Measurements from ENCODE around the gene PRICKLE3.
"Not testable (repeated sequence)": the region's sequence is repeated elsewhere in the genome, so short reads cannot be mapped to it uniquely, and the experiment has no call there.

The PRICKLE3 gene

DNA sequence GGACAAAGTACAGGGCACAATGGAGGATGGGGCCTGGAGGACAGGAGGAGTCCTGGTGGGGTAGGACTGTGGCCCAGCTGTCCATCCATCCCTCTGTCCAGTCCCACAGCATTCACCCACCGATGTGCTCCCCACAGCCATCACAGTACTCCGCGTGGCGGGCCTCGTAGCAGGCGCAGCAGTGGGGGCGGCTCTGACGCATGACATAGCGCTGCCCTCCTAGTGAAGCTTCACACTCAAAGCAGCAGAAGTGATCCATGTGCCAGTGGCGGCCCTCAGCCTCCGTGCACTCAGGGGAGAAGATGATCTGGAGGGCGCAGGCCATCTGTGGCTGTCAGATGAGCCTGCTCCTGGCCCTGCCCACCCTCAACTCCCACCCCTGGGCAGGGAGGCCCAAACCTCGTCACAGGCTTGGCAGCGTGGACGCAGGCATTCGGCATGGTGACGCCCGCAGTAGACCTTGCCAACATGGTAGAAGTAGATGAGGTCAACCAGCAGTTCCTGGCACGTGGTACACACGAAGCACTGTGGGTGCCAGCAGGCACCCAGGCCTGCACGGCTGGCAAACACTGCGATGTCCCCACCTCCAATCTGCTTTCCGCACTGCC is 8.2 kb downstream of the PRICKLE3 start:
- no peak for DNase-seq

DNA sequence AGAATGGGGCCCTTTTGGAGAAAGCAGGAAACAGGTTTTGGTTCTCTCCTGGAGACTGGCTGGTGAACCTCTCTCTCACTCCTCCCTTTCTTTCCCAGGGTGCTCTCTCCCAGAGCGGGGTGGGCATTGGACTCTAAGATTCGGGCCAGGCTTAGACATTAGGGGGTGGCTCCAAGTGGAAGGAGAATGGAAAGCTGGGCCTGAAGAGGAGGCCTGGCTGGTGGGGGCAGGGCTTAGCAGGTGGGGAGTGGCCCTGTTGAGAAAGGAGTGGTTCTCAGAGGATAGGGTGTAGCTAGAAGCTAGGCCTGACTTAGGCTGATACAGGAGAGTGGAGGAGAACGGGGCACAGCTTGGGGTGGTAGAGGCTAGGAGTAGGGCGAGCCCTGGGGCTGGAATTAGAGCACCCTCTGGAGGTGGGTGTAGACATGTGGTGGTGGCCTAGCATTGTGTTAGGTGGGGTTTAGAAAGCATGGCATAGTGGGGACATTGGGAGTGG is 8.8 kb downstream of the PRICKLE3 start:
- no peak for DNase-seq

DNA sequence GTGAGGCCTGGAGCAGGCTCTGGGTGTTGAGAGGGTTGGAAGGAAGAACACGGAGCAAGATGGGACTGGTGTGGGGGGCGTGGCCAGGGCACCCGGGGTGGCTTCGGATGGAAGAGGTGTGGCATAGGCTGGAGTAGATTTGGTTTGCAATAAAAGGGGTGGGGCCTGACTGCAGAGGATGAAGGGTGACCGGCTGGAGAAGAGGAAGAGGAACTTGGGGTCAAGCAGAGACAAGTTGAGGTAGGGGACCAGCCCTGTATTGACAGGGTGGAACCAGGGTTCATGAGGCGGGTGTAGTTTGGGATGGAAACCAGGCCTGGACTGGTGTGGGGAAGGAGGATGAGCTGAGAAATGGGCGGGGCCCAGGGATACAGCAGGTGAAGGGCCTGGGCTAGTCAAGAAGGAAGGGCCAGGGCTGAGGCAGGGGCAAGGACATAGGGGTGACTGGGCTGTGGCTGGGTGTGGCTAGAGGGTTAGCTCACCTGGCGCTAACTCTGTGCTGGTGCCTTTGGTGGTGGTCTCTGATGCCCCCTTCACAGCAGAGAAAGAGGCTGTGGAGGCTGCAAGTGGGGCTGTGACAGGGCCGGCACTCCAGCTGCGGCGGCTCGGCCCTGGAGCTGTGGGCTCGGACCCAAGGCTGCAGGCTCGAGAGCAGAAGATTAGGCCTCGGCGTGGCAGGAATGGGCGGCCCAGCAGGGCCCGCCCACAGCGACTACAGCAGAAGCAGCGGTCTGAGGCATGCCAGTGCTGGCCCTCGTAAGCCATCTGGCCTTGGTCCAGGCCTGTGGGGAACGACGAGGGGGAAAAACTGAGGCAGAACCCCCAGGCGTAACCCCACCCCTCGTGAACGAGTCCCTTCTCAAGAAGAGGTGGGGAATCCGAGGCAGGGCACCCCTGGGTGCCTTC is 9.5 kb downstream of the PRICKLE3 start:
- no peak for DNase-seq

DNA sequence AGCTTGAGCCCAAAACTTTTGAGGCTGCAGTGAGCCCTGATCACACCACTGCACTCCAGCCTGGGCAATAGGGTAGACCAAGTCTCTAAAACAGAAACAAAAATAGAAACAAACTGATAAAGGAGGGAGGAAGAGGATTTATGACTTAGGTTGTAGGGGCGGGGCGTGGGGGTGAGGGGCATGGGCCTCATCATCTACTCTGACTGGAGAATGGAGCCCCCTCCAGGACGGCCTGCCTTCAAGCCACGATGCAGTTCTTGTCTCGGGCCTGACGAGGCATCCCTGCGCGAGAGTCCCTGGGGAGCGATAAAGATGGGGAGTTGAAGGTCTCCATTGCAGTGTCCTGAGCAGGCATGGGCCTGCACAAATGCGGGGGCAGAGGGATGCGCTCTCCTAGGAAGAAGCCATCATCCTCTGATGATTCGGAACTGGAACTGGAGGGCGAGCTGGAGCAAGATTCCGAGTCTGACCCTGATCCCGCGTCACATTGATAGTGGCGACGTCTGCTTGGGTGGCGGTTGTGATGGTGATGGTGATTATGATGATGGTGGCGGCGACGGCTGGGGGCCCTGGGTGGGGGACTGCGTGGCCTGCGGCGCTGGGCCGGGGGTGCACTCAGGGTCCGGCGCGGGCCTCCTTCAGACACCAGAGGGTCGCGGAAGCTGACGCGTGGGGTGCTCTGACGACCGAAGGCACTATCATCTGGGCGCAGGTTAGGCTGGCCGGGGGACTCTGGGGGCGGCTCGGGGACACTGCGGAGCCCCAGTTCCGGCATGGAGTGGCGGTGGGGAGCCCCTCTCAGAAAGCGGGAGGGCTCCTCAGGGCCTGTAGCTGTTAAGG is 10.5 kb downstream of the PRICKLE3 start:
- DNase-seq, result no peak

DNA sequence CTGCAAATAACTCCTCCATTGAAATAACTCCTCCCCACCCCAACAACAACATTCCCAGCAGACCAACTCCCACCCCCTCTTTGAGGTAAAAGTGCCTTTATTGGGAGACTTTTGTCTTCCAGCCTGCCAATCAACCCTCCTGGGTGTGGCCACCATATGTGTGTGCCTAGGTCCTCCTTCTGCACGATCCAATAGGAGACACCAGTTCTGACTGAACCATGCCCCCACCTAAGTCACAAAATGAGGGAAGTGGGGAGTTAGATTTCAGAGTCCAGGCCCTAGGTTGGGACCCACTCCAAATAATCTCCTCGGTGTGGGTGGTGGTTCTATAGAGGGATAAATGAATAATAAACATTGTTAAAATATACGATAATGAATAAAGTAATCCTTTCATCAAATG is 11.4 kb downstream of the PRICKLE3 start:
- no peak for DNase-seq

DNA sequence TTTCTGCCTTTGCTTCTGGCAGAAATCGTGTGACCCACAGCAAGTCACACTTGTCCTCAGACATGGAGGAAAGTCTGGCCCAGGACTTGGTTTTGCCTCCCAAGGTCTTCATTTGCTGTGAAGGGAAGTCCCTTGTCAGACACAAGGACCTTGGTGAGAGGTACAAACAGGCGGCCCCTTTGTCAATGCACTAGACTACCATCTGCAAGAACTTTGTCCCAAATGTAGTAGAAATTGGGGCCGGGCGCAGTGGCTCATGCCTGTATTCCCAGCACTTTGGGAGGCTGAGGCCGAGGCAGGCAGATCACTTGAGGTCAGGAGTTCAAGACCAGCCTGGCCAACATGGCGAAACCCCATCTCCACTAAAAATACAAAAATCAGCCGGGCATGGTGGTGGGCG is 12.6 kb downstream of the PRICKLE3 start:
- DNase-seq, result not testable (repeated sequence)

DNA sequence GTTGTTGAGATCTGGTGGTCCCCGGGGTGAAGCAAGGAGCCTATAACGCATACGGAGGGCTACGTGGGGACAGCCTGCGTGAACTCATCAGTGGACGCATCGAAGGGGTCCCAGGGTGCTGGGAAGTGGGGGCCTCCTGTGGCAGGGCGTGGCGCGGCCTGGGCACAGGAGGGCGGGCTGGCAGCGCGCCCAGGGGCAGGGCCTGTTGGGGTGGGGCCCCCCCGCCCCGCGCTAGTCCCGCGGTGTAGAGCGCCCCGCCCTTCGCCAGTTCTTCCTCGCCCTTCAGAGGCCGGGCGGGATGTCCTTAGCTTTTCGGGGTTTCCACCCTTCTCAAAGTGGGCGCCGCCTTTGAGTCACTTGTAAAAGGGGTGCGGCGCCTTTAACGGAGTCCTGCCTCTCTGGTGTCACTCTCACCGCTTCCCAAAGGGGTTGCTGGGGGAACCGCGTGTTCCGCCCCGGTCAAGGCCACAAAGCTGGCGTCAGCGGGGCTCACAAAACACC is 13.8 kb downstream of the PRICKLE3 start:
- DNase-seq, result peak in 2 of 4 experiments; percentile 3 to 43

DNA sequence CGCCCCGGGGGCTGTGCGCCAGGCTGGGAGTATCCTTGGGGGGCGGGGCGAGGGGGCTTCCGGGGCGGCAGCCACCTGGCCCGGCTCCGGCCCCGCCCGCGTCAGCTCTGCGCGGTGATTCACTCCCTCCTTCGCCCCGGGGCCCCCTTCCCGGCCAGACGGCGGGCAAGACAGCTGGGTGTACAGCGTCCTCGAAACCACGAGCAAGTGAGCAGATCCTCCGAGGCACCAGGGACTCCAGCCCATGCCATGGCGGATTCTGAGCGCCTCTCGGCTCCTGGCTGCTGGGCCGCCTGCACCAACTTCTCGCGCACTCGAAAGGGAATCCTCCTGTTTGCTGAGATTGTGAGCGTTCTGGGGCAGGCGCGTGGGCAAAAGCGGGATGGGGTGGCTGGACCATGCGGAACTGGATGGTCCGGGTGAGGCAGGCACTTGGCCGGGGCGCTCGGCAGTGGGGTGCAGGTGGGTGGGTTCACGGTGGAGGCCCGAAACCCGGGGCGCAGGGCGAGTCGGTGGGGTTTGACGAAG is 14.4 kb downstream of the PRICKLE3 start, which contains the start of gene PLP2:
PLP2 (plus strand) TSS at position 147 of the 528 bp plus-strand sequence; CDS start at position 250, 103 bp downstream.
- DNase-seq, result peak; percentile 4 to 44 (median 18)

DNA sequence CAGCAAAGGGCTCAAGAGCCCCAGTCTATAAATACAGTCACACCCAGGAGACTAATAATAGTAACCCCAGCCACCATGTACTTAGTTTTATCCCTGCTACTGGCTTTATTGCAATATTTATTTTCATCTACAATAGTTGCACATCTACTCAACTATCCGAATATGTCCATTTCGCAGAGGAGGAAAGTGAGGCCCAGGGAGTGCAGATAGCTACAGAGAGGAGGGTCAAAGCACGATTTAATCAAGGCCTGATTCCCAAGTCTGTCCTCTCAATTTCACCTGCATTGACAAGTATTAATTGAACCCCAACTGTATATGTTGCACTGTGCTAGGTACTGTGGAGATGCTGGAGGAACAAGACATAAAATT is 18.4 kb downstream of the PRICKLE3 start:
- DNase-seq, result no peak

DNA sequence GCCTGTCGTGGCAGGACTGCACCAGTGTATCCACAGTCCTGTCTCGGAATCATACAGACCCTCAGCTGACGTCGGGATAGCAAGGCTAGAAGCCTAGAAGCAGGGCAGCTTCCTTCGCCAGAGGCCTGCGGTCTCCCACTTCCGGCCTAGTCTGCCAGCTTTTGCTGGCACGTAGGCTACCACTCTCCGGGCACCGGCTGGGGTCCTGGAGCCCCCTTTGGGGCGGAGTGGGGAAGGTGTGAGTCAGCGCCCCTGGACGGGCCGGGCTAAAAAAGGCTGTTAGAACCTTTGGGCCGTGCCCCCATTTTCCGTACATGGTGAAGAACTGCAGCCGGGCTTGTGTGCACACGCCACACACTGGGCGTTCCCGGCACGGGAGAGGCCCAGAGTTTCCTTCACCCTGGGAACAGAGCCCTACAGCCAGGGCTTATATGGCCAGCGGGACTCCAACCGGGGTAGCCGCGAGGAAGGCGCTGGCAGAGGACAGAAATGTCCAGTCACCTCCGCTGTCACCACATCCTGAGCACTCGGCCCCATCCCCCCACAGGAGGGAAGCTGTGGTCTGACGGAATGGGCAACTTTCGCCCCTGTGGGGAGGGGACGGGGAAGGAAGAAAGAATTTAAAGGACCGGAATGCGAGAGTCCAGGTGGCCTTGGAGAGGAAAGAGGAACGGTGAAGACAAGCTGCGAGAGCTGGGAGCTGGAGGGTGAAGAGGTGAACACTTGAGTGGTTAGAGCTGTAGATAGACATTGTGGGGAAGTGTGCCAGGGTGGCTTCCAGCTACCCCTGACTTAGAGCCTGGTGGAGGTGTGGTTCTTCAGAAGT is 19.0 kb downstream of the PRICKLE3 start:
- DNase-seq, result peak in 3 of 4 experiments; percentile 5 to 34 (median 10)

DNA sequence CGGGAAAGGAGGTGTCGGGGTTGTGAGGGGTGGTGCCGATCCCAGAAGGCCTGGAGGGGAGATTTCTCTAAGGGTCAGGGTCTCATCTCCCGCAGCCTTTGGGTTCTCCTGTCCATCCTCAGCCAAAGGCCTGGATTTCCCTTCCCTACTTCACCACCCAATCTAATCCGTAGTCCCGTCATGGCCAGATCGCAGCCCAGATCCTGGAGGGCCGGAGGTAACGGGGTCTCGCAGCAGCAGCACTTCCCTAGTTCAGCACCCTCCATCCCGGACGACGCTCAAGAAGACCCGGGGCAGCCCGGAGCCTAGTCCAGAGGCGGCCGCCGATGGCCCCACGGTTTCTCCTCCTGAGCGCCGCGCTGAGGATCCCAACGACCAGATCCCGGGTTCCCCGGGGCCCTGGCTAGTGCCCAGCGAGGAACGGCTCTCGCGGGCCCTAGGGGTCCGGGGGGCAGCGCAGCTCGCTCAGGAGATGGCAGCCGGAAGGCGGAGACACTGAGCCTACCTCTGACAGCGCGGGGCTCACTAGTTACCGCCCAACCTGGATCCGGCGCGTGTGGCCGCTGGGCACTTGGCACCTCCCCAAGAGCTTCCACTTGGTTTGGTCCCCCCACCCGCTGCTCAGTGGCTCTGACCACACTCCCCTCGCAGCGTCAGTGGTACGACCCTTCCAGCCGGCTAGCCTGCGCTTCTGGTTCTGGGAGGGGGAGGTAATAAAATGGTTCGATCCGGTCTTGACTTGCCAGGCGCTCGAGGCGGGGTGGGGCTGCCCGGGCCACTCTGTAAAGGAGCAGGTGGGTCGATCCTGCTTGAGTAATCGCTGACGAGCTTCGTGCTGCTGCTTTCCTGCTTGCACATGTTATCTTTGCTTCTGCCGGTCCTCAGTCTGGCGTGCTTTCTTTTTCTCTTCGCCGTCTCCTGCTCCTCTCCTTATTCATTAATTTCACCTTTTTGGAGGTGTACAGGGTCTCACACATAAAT is 20.0 kb downstream of the PRICKLE3 start:
- peak in 3 of 4 experiments; percentile 21 to 59 (median 22) for DNase-seq

DNA sequence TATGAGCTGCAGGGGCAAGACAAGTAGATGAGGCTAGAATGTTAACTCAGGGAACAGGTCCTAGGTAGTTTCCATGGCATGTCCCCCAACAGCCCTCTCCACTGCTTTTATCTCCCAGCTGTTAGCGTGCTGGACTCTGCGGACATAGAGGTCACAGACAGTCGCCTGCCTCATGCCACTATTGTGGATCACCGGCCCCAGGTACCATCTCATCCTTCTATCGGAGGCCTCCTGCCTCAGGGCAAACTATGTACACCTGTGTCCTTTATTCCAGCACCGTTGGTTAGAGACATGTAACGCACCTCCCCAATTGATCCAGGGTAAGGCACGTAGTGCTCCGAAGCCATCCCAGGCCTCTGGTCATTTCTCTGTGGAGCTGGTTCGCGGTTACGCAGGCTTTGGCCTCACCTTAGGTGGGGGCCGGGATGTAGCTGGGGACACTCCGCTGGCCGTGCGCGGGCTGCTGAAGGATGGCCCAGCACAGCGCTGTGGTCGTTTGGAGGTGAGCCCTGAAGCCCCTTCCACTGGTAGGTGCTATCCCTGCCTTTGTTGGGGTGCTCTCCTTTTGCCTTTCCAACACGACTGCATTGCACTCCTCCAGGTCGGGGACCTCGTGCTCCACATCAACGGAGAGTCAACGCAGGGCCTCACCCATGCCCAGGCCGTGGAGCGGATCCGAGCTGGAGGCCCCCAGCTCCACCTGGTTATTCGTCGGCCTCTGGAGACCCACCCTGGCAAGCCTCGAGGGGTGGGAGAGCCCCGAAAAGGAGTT is 21.4 kb downstream of the PRICKLE3 start:
- no peak for DNase-seq

DNA sequence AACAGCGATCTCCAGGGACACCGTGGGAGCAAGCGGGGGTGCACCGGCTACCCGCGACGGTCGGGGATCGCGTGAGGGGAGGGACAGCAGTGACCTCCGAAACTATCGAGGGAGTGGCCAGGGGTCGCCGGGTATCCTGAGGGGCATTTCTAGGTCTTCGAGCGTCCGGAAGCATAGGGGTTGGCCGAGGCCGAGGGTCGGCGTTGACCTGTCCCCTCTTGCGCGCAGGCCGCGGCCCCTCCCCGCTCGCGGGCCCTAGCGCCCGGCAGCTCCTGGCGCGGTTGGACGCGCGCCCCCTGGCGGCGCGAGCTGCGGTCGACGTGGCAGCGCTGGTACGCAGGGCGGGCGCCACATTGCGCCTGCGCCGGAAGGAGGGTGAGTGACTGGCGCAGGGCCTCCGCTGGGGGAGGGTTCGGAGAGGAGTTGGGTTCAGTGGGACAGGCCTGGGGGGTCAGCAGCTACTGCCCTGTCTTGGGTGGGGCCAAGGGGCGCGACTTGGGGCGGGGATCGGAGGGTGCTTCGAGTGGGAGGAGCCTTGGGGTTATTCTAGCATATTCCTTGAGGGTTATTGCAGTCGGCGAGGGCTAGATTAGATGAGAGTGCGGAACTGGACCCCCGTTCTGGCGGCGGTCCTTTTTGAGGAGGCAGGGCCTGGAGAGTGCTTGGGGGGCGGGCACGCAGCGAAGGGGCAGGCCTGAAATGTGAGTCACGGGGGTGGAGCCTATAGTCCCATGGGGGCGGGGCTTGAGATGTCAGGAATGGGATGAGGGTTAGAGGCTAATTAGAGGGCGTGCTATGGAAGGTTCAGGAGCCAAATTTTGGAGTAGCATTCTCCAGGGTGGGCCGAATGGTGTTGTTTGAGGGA is 22.4 kb downstream of the PRICKLE3 start:
- DNase-seq, result peak; percentile 30 to 72 (median 46)

DNA sequence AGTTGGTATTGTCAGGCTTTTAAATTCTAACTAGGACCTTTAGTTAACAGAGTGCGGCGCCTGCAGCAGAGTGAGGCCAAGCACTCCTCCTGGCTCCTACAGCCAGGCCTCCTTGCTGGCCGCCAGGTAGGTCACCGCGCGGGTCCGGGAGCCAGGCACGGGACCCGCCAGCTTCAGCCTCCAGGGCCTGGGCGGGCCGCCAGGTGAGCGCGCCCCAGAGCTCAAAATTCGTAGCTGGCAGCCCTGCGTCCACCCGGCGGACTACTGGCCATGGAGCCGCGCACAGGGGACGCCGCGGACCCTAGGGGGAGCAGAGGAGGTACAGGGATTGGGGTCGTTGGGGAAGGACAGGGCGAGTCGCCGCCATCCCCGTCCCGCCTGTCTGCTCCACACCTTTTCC is 23.6 kb downstream of the PRICKLE3 start, which contains the start of gene MAGIX:
MAGIX (plus strand) TSS at position 139 of the 400 bp plus-strand sequence; CDS start at position 271, 132 bp downstream.
- DNase-seq, result no peak

DNA sequence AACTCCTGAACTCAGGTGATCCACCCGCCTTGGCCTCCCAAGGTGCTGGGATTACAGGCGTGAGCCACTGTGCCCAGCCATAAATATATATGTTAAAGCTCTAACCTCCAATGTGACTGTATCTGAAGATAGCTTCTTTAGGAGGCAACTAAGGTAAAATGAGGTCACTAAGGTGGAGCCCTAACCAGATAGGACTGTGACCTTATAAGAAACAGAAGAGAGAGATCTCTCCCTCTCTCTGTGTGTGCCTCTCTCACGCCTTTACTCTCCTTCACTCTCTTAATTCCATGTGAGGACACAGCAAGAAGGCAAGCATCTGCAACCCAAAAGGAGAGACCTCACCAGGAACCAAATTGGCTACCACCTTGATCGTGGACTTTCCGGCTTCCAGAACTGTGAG is 24.5 kb downstream of the PRICKLE3 start:
- DNase-seq, result no peak

DNA sequence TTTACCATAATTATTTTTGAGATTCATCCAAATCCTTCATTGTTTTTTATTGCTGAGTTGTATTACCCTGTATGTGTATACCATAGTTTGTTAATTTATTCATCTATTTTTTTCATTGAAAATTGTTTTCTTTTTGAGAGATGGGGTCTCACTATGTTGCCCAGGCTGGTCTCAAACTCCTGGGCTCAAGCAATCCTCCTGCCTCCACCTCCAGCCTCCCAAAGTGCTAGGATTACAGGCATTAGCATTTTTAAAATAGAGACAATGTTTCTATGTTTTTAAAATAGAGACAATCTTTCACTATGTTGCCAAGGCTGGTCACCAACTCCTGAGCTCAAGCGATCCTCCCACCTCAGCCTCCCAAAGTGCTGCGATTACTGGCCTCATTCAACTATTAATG is 25.3 kb downstream of the PRICKLE3 start:
- no peak for DNase-seq

DNA sequence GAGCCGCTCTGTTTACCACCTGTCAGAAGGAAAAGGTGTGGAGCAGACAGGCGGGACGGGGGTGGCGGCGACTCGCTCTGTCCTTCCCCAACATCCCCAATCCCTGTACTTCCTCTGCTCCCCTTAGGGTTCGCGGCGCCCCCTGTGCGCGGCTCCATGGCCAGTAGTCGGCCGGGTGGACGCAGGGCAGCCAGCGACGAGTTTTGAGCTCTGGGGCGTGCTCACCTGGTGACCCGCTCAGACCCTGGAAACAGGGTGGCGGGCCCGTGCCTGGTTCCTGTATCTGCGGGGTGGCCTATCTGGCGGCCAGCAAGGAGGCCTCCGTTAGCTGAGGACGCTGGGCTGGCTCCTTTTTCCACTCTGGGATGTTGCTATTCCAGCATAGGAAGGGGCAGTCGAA is 29.0 kb downstream of the PRICKLE3 start:
- DNase-seq, result no peak

Data from activated naive CD4-positive, alpha-beta T cell (primary cell).